ENCODE measurements around the gene FYTTD1. TPM values are rescaled to one million over a fixed set of nuclear protein-coding genes. Genes with fewer than 3 reads are reported as not detected.
A peak's percentile ranks its signal among the peaks of the same experiment; 100 is the strongest.

Gene FYTTD1
- total RNA-seq, 1 donor, result 40.2 TPM

DNA sequence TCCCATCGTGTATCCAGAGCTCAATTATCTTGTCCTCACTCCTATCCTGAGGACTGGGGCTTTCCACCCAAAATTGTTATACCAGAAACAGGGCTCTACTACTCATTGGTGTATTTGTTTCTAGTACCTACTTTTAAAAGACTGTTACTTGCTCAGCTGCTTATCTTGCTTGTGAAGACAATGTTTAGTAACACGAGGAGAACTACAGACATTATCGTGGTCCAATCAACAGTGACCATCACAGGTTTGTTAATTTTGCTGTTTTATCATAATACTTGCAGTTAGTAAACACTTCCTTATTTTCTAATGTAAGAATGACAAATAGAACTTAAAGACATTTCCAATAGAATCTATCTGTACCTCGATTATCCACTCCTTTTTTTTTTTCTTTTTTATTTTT is 54.8 kb downstream of the FYTTD1 start:
- TF ChIP-seq, protein P1, sequence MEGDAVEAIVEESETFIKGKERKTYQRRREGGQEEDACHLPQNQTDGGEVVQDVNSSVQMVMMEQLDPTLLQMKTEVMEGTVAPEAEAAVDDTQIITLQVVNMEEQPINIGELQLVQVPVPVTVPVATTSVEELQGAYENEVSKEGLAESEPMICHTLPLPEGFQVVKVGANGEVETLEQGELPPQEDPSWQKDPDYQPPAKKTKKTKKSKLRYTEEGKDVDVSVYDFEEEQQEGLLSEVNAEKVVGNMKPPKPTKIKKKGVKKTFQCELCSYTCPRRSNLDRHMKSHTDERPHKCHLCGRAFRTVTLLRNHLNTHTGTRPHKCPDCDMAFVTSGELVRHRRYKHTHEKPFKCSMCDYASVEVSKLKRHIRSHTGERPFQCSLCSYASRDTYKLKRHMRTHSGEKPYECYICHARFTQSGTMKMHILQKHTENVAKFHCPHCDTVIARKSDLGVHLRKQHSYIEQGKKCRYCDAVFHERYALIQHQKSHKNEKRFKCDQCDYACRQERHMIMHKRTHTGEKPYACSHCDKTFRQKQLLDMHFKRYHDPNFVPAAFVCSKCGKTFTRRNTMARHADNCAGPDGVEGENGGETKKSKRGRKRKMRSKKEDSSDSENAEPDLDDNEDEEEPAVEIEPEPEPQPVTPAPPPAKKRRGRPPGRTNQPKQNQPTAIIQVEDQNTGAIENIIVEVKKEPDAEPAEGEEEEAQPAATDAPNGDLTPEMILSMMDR (IDR thresholded peaks at IDR 0.05; ENCODE audit: insufficient read depth, low read length), result no peak
- no peak overlapping the region for H3K4me3 ChIP-seq (ENCODE audit: low read depth, low read length)
- DNase-seq (ENCODE audit: low read depth), result no peak

DNA sequence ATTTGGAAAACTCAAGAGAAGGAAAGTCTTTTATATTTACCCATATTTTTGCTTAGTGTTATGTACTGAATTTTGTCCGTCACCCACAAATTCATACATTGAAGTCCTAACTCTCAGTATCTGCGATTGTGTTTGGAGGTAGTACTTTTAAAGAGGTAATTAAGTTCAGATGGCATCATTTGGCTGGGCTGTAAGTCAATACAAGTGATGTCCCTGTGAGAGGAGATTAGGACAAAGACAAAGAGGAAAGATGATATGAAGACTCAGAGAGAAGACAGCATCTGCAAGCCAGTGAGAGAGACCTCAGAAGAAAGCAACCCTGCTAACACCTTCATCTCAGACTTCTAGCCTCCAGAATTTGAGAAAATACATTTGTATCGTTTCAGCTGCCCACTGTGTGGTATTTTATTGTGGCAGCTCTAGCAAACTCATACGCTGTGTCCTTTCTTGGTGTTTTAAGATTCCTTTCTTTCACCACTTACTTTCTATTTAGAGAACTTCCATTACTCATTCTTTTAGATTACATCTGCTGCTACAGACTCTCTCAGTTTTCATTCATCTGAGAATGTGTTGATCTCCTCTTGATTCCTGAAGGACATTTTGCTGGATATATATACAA is 58.4 kb downstream of the FYTTD1 start:
- DNase-seq (ENCODE audit: low read depth), result no peak
- TF ChIP-seq, protein P1 (IDR thresholded peaks at IDR 0.05; ENCODE audit: insufficient read depth, low read length), result no peak
- no peak overlapping the region for H3K4me3 ChIP-seq (ENCODE audit: low read depth, low read length)

DNA sequence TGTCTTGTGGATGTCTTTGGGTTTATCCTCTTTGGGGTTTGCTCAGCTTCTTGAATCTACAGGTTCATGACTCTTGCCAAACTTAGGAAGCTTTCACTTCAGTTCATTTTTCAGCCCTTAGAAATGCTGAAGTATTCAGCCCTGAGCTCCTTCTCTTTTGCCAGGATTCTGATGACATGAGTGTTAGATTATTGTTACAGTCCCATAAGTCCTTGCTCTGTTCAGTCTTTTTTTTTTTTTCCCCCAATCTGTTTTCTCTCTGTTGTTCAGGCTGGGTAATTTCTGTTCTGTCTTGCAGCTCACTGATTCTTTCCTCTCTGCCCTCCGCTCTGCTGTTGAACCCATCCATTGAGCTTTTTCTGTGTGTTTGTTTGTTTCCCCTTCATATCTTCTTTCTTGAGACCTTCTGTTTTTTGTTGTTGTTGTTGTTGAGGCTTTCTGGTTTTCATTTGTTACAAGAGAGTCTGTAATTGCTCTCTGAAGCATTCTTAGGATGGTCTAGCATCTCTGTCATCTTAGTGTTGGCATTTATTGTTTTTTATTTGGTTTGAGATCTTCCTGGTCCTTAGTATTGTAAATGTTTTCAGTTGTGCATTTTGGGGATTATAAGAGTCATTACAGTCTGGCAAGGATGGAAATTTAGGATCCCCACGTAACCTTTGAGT is 59.8 kb downstream of the FYTTD1 start:
- H3K4me3 ChIP-seq (ENCODE audit: low read depth, low read length), result peak overlapping the region; percentile 6
- TF ChIP-seq, protein P1 (IDR thresholded peaks at IDR 0.05; ENCODE audit: insufficient read depth, low read length), result no peak
- DNase-seq (ENCODE audit: low read depth), result peak; percentile 87

DNA sequence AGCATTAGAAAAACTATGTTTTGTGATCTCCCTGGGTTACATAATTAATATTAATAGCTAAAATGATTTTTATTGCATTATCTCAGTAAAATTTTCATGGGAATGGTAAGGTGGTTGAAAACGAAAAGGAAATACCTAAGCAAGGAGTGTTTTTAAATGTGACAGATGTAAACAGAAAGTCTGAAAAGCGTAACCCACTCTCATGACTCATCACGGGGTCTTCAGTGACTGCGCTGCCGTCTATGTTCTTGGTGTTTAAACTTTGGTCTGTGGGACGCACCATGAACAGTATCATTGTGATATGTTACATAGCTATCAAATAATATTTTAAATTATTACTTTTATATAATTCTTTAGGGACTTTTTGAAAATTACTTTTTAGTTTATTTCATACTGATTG is 61.2 kb downstream of the FYTTD1 start:
- TF ChIP-seq, protein P1 (IDR thresholded peaks at IDR 0.05; ENCODE audit: insufficient read depth, low read length), result no peak
- DNase-seq (ENCODE audit: low read depth), result no peak
- H3K4me3 ChIP-seq (ENCODE audit: low read depth, low read length), result no peak overlapping the region

DNA sequence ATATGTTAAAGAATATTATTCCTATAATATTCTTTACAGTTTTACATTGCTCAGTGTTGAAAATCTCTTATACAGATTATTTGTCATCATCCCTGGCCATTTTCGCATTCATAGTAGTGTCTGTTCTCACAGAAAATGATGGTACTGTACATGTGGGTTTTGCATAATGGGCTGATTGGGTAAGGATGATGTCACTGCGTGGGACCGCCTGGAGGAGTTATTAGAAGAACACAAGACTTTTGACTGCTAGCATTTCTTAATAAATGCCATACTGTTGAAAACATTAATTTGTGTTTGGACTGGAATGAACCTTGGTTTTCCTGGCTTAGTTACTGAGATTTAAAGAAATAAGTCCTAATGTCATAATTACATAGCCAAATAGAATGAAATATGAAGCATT is 61.7 kb downstream of the FYTTD1 start:
- DNase-seq (ENCODE audit: low read depth), result peak; percentile 89
- no peak overlapping the region for H3K4me3 ChIP-seq (ENCODE audit: low read depth, low read length)
- TF ChIP-seq, protein P1 (IDR thresholded peaks at IDR 0.05; ENCODE audit: insufficient read depth, low read length), result no peak

DNA sequence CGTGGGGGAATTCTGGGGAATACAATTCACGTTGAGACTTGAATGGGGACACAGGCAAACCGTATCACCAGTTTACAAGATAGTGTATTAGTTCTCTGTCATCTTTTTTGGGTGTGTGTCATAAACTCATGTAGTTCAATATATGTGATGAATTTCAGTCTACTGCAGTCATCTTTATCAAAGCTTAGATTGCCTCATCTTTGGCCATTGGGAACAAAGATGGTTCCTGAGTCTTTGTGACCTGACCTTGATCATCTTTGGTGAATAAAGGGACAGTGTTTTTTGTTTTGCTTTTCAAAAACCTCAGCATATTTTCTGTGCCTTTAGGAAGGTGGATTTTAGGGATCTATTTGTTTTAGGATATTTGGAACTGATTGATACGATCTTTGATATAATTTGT is 64.7 kb downstream of the FYTTD1 start:
- no peak overlapping the region for H3K4me3 ChIP-seq (ENCODE audit: low read depth, low read length)
- TF ChIP-seq, protein P1 (IDR thresholded peaks at IDR 0.05; ENCODE audit: insufficient read depth, low read length), result no peak
- DNase-seq (ENCODE audit: low read depth), result no peak

Measured in fibroblast of the aortic adventitia (primary cell).